A549 (cell line): ENCODE measurements around the gene RGPD4. TPM values are rescaled to one million over a fixed set of nuclear protein-coding genes. Genes with fewer than 3 reads are reported as not detected.

Source experiments
- ATAC-seq, 2 experiments: fragments of 200-7000 bp in 1 of 2; fragments of >200 bp in 1 of 2; cut with Nextera tagmentation in 1 of 2; cut with Tn5 transposase in 1 of 2; 3 replicates each; pipeline versions ENCODE4 v1.8.0 to v1.9.1; 2018 to 2020; ENCODE audit warnings: mild to moderate bottlenecking in 1 of 2, moderate library complexity in 1 of 2
- CTCF ChIA-PET: fragments of 300-600 bp; sonication (Branson Sonifier 250); formaldehyde crosslinking; extraction: SDS; loops from one replicate; lab custom pipeline; 2021; ENCODE audit warnings: antibody characterized with exemption, inconsistent platforms; lab: Yijun Ruan, JAX
- POLR2A ChIA-PET: fragments of 350-600 bp; formaldehyde crosslinking; extraction: SDS; loops from one replicate; lab custom pipeline; 2021; ENCODE audit warnings: antibody characterized with exemption, inconsistent platforms; lab: Yijun Ruan, JAX
- DNase-seq, 2 experiments: peaks; one replicate each; pipeline versions ENCODE4 v3.0.0 to v3.0.0-alpha.2; 2011 to 2016; ENCODE audit warnings: low read depth in 1 of 2, low spot score in 1 of 2
- FAIRE-seq: peaks from 2 replicates; lab custom pipeline; 2011; peaks lifted over from hg19 to GRCh38; lab: Jason Lieb, UNC
- H3K27ac ChIP-seq, 2 experiments: fragments of >200 bp; sonication (Bioruptor Twin); formaldehyde crosslinking; 3 replicates each; pipeline ENCODE4 v1.5.1; 2016 to 2017
- H3K4me1 ChIP-seq: fragments of >200 bp; sonication (Bioruptor Twin); formaldehyde crosslinking; 3 replicates; pipeline ENCODE4 v1.6.1; 2016
- H3K4me2 ChIP-seq: fragments of >200 bp; sonication (Bioruptor Twin); formaldehyde crosslinking; 3 replicates; pipeline ENCODE4 v1.6.1; 2016
- H3K4me3 ChIP-seq: fragments of >200 bp; sonication (Bioruptor Twin); formaldehyde crosslinking; 3 replicates; pipeline ENCODE4 v1.5.1; 2016
- H3K9me3 ChIP-seq: fragments of >200 bp; sonication (Bioruptor Twin); formaldehyde crosslinking; 3 replicates; pipeline ENCODE4 v1.6.1; 2016
- CBX2 ChIP-seq: fragments of 200-600 bp; sonication (generic); IDR thresholded peaks from 2 replicates; pipeline ENCODE4 v1.6.1; 2016; ENCODE audit warnings: low read depth, mild to moderate bottlenecking, borderline replicate concordance
- CBX8 ChIP-seq: fragments of 200-600 bp; sonication (generic); IDR thresholded peaks from 2 replicates; pipeline ENCODE4 v1.6.1; 2016
- CEBPB ChIP-seq, 2 experiments: fragments of >200 bp in 1 of 2; sonication (Bioruptor Twin) in 1 of 2; formaldehyde crosslinking in 1 of 2; IDR thresholded peaks; 2 replicates each; pipeline ENCODE4 v1.6.1; 2012 to 2016
- CHD4 ChIP-seq: fragments of 200-600 bp; sonication (generic); IDR thresholded peaks from 2 replicates; pipeline ENCODE4 v1.6.1; 2016; ENCODE audit warnings: antibody characterized with exemption, mild to moderate bottlenecking, borderline replicate concordance
- E2F6 ChIP-seq: IDR thresholded peaks from 2 replicates; pipeline ENCODE4 v1.6.1; 2012; ENCODE audit warnings: low read depth, borderline replicate concordance
- EHF ChIP-seq: fragments of 250-450 bp; sonication (Bioruptor Pico); IDR thresholded peaks from 2 replicates; pipeline ENCODE4 v1.5.0; 2020; ENCODE audit warnings: mild to moderate bottlenecking
- EP300 ChIP-seq, 2 experiments: fragments of >200 bp; sonication (Bioruptor Twin); formaldehyde crosslinking; IDR thresholded peaks; 2 replicates in 1 of 2; 3 replicates in 1 of 2; pipeline ENCODE4 v1.6.1; 2016 to 2017
- FOSB ChIP-seq: fragments of 250-450 bp; sonication (Bioruptor Pico); IDR thresholded peaks from 2 replicates; pipeline ENCODE4 v1.5.0; 2020; ENCODE audit warnings: mild to moderate bottlenecking, moderate library complexity
- FOXS1 ChIP-seq: fragments of 250-450 bp; sonication (Bioruptor Pico); IDR thresholded peaks from 2 replicates; pipeline ENCODE4 v1.5.0; 2020; ENCODE audit warnings: mild to moderate bottlenecking, moderate library complexity
- GATA3 ChIP-seq: IDR thresholded peaks from 2 replicates; pipeline ENCODE4 v1.6.1; 2012; ENCODE audit warnings: borderline replicate concordance
- HEYL ChIP-seq: fragments of 250-450 bp; sonication (Bioruptor Pico); IDR thresholded peaks from 2 replicates; pipeline ENCODE4 v1.8.0; 2021; ENCODE audit warnings: mild to moderate bottlenecking, moderate library complexity
- HOXA7 ChIP-seq: fragments of 250-450 bp; sonication (Bioruptor Pico); IDR thresholded peaks from 2 replicates; pipeline ENCODE4 v1.5.0; 2020; ENCODE audit warnings: mild to moderate bottlenecking, moderate library complexity
- HOXB13 ChIP-seq: fragments of 250-450 bp; sonication (Bioruptor Pico); IDR thresholded peaks from 2 replicates; pipeline ENCODE4 v1.5.0; 2020; ENCODE audit warnings: low read depth, mild to moderate bottlenecking, moderate library complexity
- HOXB5 ChIP-seq: fragments of 250-450 bp; sonication (Bioruptor Pico); IDR thresholded peaks from 2 replicates; pipeline ENCODE4 v1.5.0; 2020; ENCODE audit warnings: mild to moderate bottlenecking, moderate library complexity
- JUNB ChIP-seq: fragments of >200 bp; sonication (Bioruptor Twin); formaldehyde crosslinking; IDR thresholded peaks from 2 replicates; pipeline ENCODE4 v1.6.1; 2016
- KDM1A ChIP-seq: fragments of 200-600 bp; sonication (generic); IDR thresholded peaks from 2 replicates; pipeline ENCODE4 v1.6.1; 2016; ENCODE audit warnings: low read depth, mild to moderate bottlenecking
- KDM5A ChIP-seq: fragments of 200-600 bp; sonication (generic); IDR thresholded peaks from 2 replicates; pipeline ENCODE4 v1.6.1; 2016; ENCODE audit warnings: antibody characterized with exemption, mild to moderate bottlenecking
- NFE2L2 ChIP-seq: fragments of 150-350 bp; conservative IDR thresholded peaks from 2 replicates; pipeline ENCODE4 v1.6.1; 2014; ENCODE audit warnings: low read length
- NR3C1 ChIP-seq: fragments of >200 bp; sonication (Bioruptor Twin); formaldehyde crosslinking; IDR thresholded peaks from 3 replicates; pipeline ENCODE4 v1.6.1; 2017
- RAD21 ChIP-seq, 2 experiments: fragments of >200 bp in 1 of 2; sonication (Bioruptor Twin) in 1 of 2; formaldehyde crosslinking in 1 of 2; IDR thresholded peaks in 1 of 2; conservative IDR thresholded peaks in 1 of 2; 2 replicates in 1 of 2; 3 replicates in 1 of 2; pipeline ENCODE4 v1.6.1; 2012 to 2018; ENCODE audit warnings: inconsistent platforms in 1 of 2
- RCOR1 ChIP-seq: fragments of 150-350 bp; IDR thresholded peaks from 2 replicates; pipeline ENCODE4 v1.6.1; 2014; ENCODE audit warnings: antibody characterized with exemption, low read length, low read depth
- RNF2 ChIP-seq: fragments of 200-600 bp; sonication (generic); IDR thresholded peaks from 2 replicates; pipeline ENCODE4 v1.6.1; 2016; ENCODE audit warnings: low read depth, mild to moderate bottlenecking, antibody characterized with exemption, moderate library complexity, borderline replicate concordance
- SMC3 ChIP-seq: fragments of >200 bp; sonication (Bioruptor Twin); formaldehyde crosslinking; IDR thresholded peaks from 3 replicates; pipeline ENCODE4 v1.6.1; 2018; ENCODE audit warnings: inconsistent platforms
- SREBF2 ChIP-seq: fragments of 450-650 bp; IDR thresholded peaks from 2 replicates; pipeline ENCODE4 v1.6.1; 2014; ENCODE audit warnings: mild to moderate bottlenecking, moderate library complexity
- TFCP2L1 ChIP-seq: fragments of 250-450 bp; sonication (Bioruptor Pico); IDR thresholded peaks from 2 replicates; pipeline ENCODE4 v1.5.0; 2021; ENCODE audit warnings: mild to moderate bottlenecking
- TP53 ChIP-seq: fragments of 250-450 bp; sonication (Bioruptor Pico); IDR thresholded peaks from 2 replicates; pipeline ENCODE4 v1.5.0; 2021; ENCODE audit warnings: mild to moderate bottlenecking, moderate library complexity
- ZFP36 ChIP-seq: fragments of 450-650 bp; IDR thresholded peaks from 2 replicates; pipeline ENCODE4 v1.6.1; 2014; ENCODE audit warnings: borderline replicate concordance; ENCODE audit not compliant: partially characterized antibody
- ZSCAN20 ChIP-seq: fragments of 250-450 bp; sonication (Bioruptor Pico); IDR thresholded peaks from 2 replicates; pipeline ENCODE4 v1.8.0; 2022; ENCODE audit warnings: mild to moderate bottlenecking, moderate library complexity
- WGBS: methylation state at CpG from one replicate; pipeline ENCODE4 v1.1.6; 2017; ENCODE audit errors: missing lambda C conversion rate; 5-methylcytosine and 5-hydroxymethylcytosine counted together
- polyA plus RNA-seq, 4 experiments: library from polyadenylated mRNA; depleted of rRNA in 3 of 4; stranded (reverse); fragments of >200 nt; fragmentation: RNase III in 1 of 4; extraction: RNeasy Plus Mini Kit Qiagen cat#74134 plus additional on column Dnase treatment in 1 of 4; gene quantifications; 2 replicates in 3 of 4; 3 replicates in 1 of 4; pipeline ENCODE4 v1.2.3, GENCODE V29; 2011 to 2017
- TF ChIP-seq, protein P1 (sequence below): fragments of >200 bp; sonication (Bioruptor Twin); formaldehyde crosslinking; IDR thresholded peaks from 3 replicates; pipeline ENCODE4 v1.5.1; 2016

RGPD4 gene
- polyA plus RNA-seq, 2 of the 4 experiments (the other 2 are of a cell fraction): 0.01 to 0.09 TPM

DNA sequence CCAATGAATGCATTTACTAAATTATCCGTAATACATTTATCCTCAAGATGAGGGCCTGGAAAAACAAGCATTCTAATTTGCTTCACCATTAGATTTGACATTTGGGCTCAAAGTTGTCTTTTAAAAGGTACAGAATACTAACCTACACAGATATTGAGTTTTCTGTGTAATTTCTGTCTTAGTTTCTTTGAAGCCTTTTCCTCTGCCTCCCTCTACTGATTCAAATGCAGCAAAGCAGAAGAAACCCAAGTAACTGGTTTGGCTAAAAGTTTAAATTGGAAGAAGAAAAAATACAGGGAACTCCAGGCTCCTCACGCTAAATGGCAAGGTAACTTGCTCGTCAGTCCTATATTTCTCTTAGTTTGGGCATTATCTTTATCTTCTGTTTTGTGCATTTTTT, 106.3 kb downstream of the RGPD4 start:
- DNase-seq: peak in 1 of 2 experiments; percentile 23
- ATAC-seq: peak; percentile 36 to 59; a peak in 2 of 6 replicates
- FAIRE-seq: peak; percentile 36
- TF ChIP-seq E2F6: no peak
- no peak for TF ChIP-seq CHD4
- no peak for TF ChIP-seq EHF (CRISPR knock-in tag)
- no peak for TF ChIP-seq EP300 (IDR thresholded peaks at IDR 0.05)
- no peak for TF ChIP-seq RCOR1
- TF ChIP-seq NFE2L2: no peak
- no peak for TF ChIP-seq GATA3
- no peak for TF ChIP-seq KDM5A
- no peak for TF ChIP-seq ZFP36
- TF ChIP-seq CEBPB (IDR thresholded peaks at IDR 0.05): no peak
- TF ChIP-seq HOXB13: no peak
- peak; percentile 70 to 75; a peak in 4 of 5 replicates for TF ChIP-seq RAD21 (conservative IDR thresholded peaks at IDR 0.05 in 1 of 2, IDR thresholded peaks at IDR 0.05 in 1 of 2)
- no peak for TF ChIP-seq TFCP2L1
- no peak for TF ChIP-seq RNF2
- no peak for TF ChIP-seq KDM1A
- no peak for TF ChIP-seq FOXS1 (CRISPR knock-in tag)
- TF ChIP-seq, protein P1, sequence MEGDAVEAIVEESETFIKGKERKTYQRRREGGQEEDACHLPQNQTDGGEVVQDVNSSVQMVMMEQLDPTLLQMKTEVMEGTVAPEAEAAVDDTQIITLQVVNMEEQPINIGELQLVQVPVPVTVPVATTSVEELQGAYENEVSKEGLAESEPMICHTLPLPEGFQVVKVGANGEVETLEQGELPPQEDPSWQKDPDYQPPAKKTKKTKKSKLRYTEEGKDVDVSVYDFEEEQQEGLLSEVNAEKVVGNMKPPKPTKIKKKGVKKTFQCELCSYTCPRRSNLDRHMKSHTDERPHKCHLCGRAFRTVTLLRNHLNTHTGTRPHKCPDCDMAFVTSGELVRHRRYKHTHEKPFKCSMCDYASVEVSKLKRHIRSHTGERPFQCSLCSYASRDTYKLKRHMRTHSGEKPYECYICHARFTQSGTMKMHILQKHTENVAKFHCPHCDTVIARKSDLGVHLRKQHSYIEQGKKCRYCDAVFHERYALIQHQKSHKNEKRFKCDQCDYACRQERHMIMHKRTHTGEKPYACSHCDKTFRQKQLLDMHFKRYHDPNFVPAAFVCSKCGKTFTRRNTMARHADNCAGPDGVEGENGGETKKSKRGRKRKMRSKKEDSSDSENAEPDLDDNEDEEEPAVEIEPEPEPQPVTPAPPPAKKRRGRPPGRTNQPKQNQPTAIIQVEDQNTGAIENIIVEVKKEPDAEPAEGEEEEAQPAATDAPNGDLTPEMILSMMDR: peak; percentile 59
- TF ChIP-seq CBX2: no peak
- TF ChIP-seq HOXB5: no peak
- peak; percentile 52 for TF ChIP-seq SMC3
- TF ChIP-seq HOXA7 (CRISPR knock-in tag): no peak
- CTCF ChIA-PET: interaction anchor here (1.1 kb wide), 1 partner anchor 1027 kb away, joined by 3 read pairs; no protein-coding TSS in a partner anchor
- Histone ChIP-seq H3K9me3 (no peaks in the 10 kb centered on the region), H3K27ac (no peak overlapping the region), H3K4me1 (no peaks in the 10 kb centered on the region), H3K4me3 (no peak overlapping the region), H3K4me2 (no peak overlapping the region)
- POLR2A ChIA-PET: no interaction called here
- WGBS: 44% methylated on average over 3 of the region's 3 CpGs

DNA sequence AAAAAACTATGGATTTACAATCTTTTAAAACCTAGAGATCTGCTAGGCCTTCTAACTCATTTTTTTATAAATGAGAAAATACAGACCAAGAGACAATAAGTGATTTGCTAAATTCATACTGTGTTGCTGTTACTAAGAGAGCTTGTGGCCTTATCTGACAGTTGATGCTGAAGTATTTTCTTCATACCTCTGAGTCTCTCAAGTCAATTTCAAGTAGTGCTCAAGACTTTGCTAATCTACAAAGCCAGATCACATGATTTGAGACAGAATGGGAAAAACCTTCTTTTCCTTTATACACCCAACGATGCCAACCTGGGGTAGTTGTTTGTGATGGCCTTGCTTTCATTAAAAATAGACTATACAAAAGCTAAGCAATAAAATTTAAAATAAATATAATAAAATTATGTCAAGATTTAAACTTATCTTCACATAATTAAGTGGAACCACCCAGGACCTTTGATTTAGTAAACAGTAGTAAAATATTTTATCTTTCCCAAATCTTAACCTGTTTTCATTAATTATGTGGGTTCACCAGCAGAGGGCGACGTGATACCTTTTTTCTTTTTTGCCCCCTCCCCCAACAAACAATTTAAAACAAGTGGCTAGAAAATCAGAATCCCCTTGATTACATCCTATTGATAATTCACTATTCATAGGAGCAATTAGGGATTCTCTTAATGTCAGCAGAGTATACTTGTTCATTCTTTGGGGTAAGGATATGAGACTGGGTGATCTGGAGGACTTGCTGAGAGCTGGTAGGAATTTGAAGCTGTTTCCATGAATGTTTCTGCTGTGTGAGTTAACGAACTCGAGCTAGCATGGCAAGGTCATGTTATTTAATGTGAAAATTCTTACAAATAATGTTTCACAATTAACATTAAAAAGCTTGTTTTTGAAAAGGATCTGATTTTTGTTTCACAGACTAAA, 110.0 kb downstream of the RGPD4 start:
- no peak for ATAC-seq
- no peaks in the 10 kb centered on the region for H3K4me1 ChIP-seq
- H3K27ac ChIP-seq: no peak overlapping the region
- no peak overlapping the region for H3K4me3 ChIP-seq
- H3K4me2 ChIP-seq: no peak overlapping the region
- no peaks in the 10 kb centered on the region for H3K9me3 ChIP-seq
- POLR2A ChIA-PET: no interaction called here
- CTCF ChIA-PET: interaction anchor here (0.6 to 2.9 kb wide), 18 partner anchors 10 to 1303 kb away, joined by 3 to 10 read pairs (median 3); no protein-coding TSS in a partner anchor
- FAIRE-seq: no peak
- peak in 1 of 2 experiments; percentile 11 for DNase-seq
- WGBS: 19% methylated on average over 5 of the region's 5 CpGs
- no peak for TF ChIP-seq ZSCAN20 (CRISPR knock-in tag)
- TF ChIP-seq HEYL (CRISPR knock-in tag): no peak
- TF ChIP-seq JUNB: no peak
- TF ChIP-seq HOXB5: no peak
- no peak for TF ChIP-seq NR3C1
- TF ChIP-seq KDM5A: no peak
- TF ChIP-seq CBX8: no peak
- TF ChIP-seq GATA3: peak; percentile 47; the same call in 1 of the 2 replicates
- no peak for TF ChIP-seq TP53 (CRISPR knock-in tag)
- TF ChIP-seq, protein P1: peak; percentile 81
- TF ChIP-seq HOXB13: no peak
- TF ChIP-seq SMC3: peak; percentile 77
- TF ChIP-seq SREBF2: no peak
- peak; percentile 75 to 80 for TF ChIP-seq RAD21 (conservative IDR thresholded peaks at IDR 0.05 in 1 of 2, IDR thresholded peaks at IDR 0.05 in 1 of 2)
- no peak for TF ChIP-seq FOSB (CRISPR knock-in tag)
